ENCODE measurements around the gene TMEM183A. TPM values are rescaled to one million over a fixed set of nuclear protein-coding genes. Genes with fewer than 3 reads are reported as not detected.
A peak's percentile ranks its signal among the peaks of the same experiment; 100 is the strongest.
"Not testable (repeated sequence)": the region's sequence is repeated elsewhere in the genome, so short reads cannot be mapped to it uniquely, and the experiment has no call there.

TMEM183A gene
- total and polyA plus RNA-seq, 9 of the 15 experiments (the other 6 are each of a cell fraction or from before 2014, with no cell fraction given), result 23.4 to 190 (median 124) TPM

GRCh38 chr1:203005395-203006142 is 1.6 kb upstream of the TMEM183A start:
- peak overlapping the region; percentile 89 for H3K4me3 ChIP-seq
- TF ChIP-seq SMARCB1 (IDR thresholded peaks at IDR 0.05; ENCODE audit: insufficient read length, low read depth) (peak; percentile 84), NR2C1 (IDR thresholded peaks at IDR 0.05) (0 out of 2 replicates have a peak, but pooled peaks have one; percentile 18), TRIM24 (IDR thresholded peaks at IDR 0.05) (peak; percentile 20 to 71; a peak in 3 of 4 replicates), GATAD2B (IDR thresholded peaks at IDR 0.05; ENCODE audit: borderline replicate concordance) (peak; percentile 78; the same call in 1 of the 2 replicates), TAF9B (IDR thresholded peaks at IDR 0.05; ENCODE audit: partially characterized antibody) (peak; percentile 68), TBP (optimal IDR thresholded peaks at IDR 0.05; ENCODE audit: low read depth, low read length) (peak; percentile 40), ZMIZ1 (IDR thresholded peaks at IDR 0.05; ENCODE audit: low read depth in 2 of 2, low read length in 2 of 2) (0 out of 4 replicates have a peak, but pooled peaks of 1 of the 2 experiments have one; percentile 24), BCOR (IDR thresholded peaks at IDR 0.05) (peak; percentile 25; the same call in 1 of the 2 replicates), NFIC (IDR thresholded peaks at IDR 0.05) (peak; percentile 63), ZEB2 (IDR thresholded peaks at IDR 0.05) (peak; percentile 58), ZNF197 (CRISPR knock-in tag; IDR thresholded peaks at IDR 0.05; ENCODE audit: low read depth) (0 out of 2 replicates have a peak, but pooled peaks have one; percentile 22), HMBOX1 (IDR thresholded peaks at IDR 0.05) (peak; percentile 76), ZNF584 (CRISPR knock-in tag; IDR thresholded peaks at IDR 0.05; ENCODE audit: low read depth) (peak; percentile 78), CCNT2 (IDR thresholded peaks at IDR 0.05; ENCODE audit: borderline replicate concordance, extremely low read depth, insufficient read length, low read depth, low read length) (peak; percentile 81), CXXC5 (CRISPR knock-in tag; IDR thresholded peaks at IDR 0.05) (peak; percentile 92), PHB2 (IDR thresholded peaks at IDR 0.05; ENCODE audit: low read depth) (peak; percentile 54; the same call in 1 of the 2 replicates), U2AF1 (optimal IDR thresholded peaks at IDR 0.05; ENCODE audit: low read depth, low read length) (peak; percentile 66)
- not testable (repeated sequence) for TF ChIP-seq NR2C1 (tag; IDR thresholded peaks at IDR 0.05)

More at GRCh38 chr1:203005395-203006142, 1.6 kb upstream of the TMEM183A start:
- 2% methylated on average over 16 of the region's 17 CpGs for WGBS (ENCODE audit: insufficient coverage, low coverage, missing lambda C conversion rate)
- Histone ChIP-seq H2AFZ (ENCODE audit: low read depth, low read length) (peak overlapping the region; percentile 84), H3K4me1 (replicated peaks in 1 of 2; ENCODE audit: control insufficient read depth in 2 of 2, insufficient read depth in 2 of 2, low read length in 2 of 2) (peaks cover 14 to 19% of the 10 kb centered on the region in 2 experiments), H3K79me2 (ENCODE audit: control insufficient read depth, insufficient read depth, low read length) (peaks cover 37% of the 10 kb centered on the region), H3K4me2 (ENCODE audit: insufficient read depth, low read length) (peak overlapping the region; percentile 100), H3K27ac (ENCODE audit: extremely low read depth, low read depth, low read length) (peak overlapping the region; percentile 99), H3K36me3 (ENCODE audit: control insufficient read depth, insufficient read depth, low read length) (peaks cover 21% of the 10 kb centered on the region), H3K9ac (ENCODE audit: insufficient read depth in 1 of 2, low read depth in 2 of 2, low read length in 2 of 2) (peak overlapping the region; percentile 80 to 97; a peak in 3 of 4 replicates)
- CTCF ChIA-PET (ENCODE audit: low intra/inter-chr PET ratio); H3K9me1 ChIP-seq (ENCODE audit: control insufficient read depth, insufficient read depth, low read length); BruUV-seq (replicated peaks); H3K27me3 ChIP-seq (ENCODE audit: control insufficient read depth in 2 of 2, insufficient read depth in 2 of 2, low read length in 2 of 2); H3K9me3 ChIP-seq (replicated peaks; ENCODE audit: control insufficient read depth, insufficient read depth, low read depth, low read length); H4K20me1 ChIP-seq (replicated peaks; ENCODE audit: control insufficient read depth, insufficient read depth, low read length); in situ Hi-C loops (cut with MboI): not testable (repeated sequence)
- peak in 3 of 4 experiments; percentile 49 to 93 (median 76) for DNase-seq (ENCODE audit: extremely low read depth in 1 of 4, low spot score in 3 of 4)
- POLR2A ChIA-PET, result interaction anchor here (0.6 to 2.0 kb wide), 10 partner anchors 7 to 662 kb away, joined by 3 to 12 read pairs (median 4); no protein-coding TSS in a partner anchor
- intact Hi-C loops (cut with micrococcal nuclease), result loop anchor here (10.0 kb wide), 1 partner anchor 281 kb away; no protein-coding TSS in a partner anchor
- peak; percentile 74 for FAIRE-seq
- ATAC-seq, result peak; percentile 68
